IPS DF 6.9 (cell line): ENCODE measurements around the gene SIAH2.

Source experiments
- DNase-seq: peaks from one replicate; pipeline ENCODE4 v3.0.0-alpha.2; 2013; ENCODE audit warnings: low read depth, low spot score
- H3K27ac ChIP-seq: one replicate; pipeline ENCODE4 v1.5.1; 2013; ENCODE audit warnings: low read length, control low read depth
- H3K27me3 ChIP-seq: 2 replicates; pipeline ENCODE4 v1.6.1; 2013; ENCODE audit warnings: mild to moderate bottlenecking, low read length; ENCODE audit not compliant: control insufficient read depth, insufficient read depth
- H3K36me3 ChIP-seq: 2 replicates; pipeline ENCODE4 v1.6.1; 2013; ENCODE audit warnings: low read length; ENCODE audit not compliant: control insufficient read depth, insufficient read depth
- H3K4me1 ChIP-seq: 2 replicates; pipeline ENCODE4 v1.6.1; 2013; ENCODE audit warnings: low read length; ENCODE audit not compliant: control insufficient read depth, insufficient read depth
- H3K4me3 ChIP-seq: 2 replicates; pipeline ENCODE4 v1.5.1; 2013; ENCODE audit warnings: mild to moderate bottlenecking, low read length
- H3K9me3 ChIP-seq: 2 replicates; pipeline ENCODE4 v1.6.1; 2013; ENCODE audit warnings: low read length, inconsistent platforms; ENCODE audit not compliant: control insufficient read depth, insufficient read depth
- WGBS: extraction: QIAGEN DNeasy Blood & Tissue Kit; methylation state at CpG from one replicate; pipeline ENCODE4 v1.1.7; 2013; ENCODE audit warnings: mixed read lengths, missing lambda C conversion rate; ENCODE audit not compliant: insufficient read length, insufficient coverage; 5-methylcytosine and 5-hydroxymethylcytosine counted together

The SIAH2 gene

DNA sequence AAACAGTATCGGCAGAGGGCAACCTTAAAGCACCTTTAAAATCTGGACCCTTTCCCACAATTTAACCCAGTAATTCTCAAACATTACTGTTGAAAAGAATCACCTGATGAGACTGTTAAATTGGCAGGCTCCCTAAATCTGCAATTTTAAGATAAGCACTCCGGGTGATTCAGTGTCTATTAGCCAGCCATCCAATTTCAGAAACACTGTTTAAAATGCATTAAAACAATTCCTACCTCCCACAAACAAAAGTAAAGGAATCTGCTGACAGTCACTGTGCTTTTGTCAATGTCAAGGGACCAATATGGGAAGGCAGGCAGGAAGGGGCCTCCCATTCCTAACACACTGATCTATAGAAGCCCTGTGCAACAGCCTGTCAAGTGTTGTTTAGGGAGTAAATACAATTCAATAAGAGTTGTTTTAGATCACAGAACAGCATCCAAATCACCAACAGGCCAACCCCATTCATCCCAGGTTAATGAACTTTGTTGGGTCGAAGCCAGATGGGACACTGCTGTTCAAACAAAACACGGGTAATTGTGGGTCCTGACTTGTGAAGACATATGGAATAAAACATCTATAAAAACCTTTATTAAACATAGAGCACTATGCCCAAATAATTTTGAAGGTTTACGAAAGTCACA is 21.4 kb downstream of the SIAH2 start:
- Histone ChIP-seq H3K4me3 (no peak overlapping the region), H3K27me3 (no peaks in the 10 kb centered on the region), H3K4me1 (0 out of 2 replicates have a peak, but pooled peaks cover 1% of the 10 kb centered on the region), H3K27ac (no peak overlapping the region), H3K9me3 (no peaks in the 10 kb centered on the region), H3K36me3 (no peaks in the 10 kb centered on the region)
- DNase-seq, result no peak
- no CpG with 5 or more reads among the region's 5 CpGs for WGBS

DNA sequence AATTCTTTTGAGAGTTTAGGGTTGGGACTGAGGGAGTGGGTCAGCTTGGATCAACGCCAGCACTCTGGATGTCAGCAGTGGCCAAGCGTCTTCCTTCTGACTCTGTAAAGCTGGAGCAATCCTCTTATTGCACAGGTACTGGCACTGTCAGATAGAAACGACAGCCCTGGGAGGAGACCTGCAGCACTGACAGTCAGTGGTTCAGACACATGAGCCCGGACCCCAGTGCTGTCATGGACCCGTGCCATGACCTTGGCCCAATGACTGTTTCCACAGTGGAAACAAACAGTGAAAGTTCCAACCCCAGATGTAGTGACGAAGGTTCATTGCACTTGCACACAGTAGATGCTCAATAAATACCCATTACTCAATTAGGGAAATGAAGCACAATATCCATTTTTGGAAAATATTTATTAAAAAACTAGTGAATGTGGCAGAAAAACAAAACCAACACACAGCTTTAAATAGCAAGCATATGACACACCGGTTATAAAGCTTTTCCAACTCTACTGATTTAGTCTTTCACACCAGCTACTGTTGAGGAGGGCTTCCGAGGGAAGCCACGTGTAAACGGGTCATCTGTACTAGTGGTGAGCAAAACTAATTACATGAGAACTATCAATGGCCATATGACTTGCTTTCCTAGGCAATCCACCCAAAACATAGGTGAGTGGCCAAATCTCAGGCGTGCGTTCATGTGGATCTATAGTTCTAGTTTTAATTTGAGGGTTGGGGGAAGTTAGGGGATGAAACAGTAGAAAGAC is 22.1 kb downstream of the SIAH2 start:
- Histone ChIP-seq H3K9me3 (no peaks in the 10 kb centered on the region), H3K4me1 (0 out of 2 replicates have a peak, but pooled peaks cover 3% of the 10 kb centered on the region)
- WGBS, result no CpG with 5 or more reads among the region's 12 CpGs

GRCh38 chr3:150739877-150740645 is 22.9 kb downstream of the SIAH2 start:
- no peak for DNase-seq
- Histone ChIP-seq H3K4me3 (no peak overlapping the region), H3K27ac (no peak overlapping the region), H3K4me1 (0 out of 2 replicates have a peak, but pooled peaks cover 3% of the 10 kb centered on the region), H3K36me3 (no peaks in the 10 kb centered on the region), H3K27me3 (no peaks in the 10 kb centered on the region), H3K9me3 (no peaks in the 10 kb centered on the region)
- WGBS, result no CpG with 5 or more reads among the region's 8 CpGs

More for the DNA sequence above, 22.1 kb downstream of the SIAH2 start:
- H3K27me3 ChIP-seq, result no peaks in the 10 kb centered on the region
- H3K27ac ChIP-seq, result no peak overlapping the region
- no peak overlapping the region for H3K4me3 ChIP-seq
- DNase-seq, result no peak
- H3K36me3 ChIP-seq, result no peaks in the 10 kb centered on the region

DNA sequence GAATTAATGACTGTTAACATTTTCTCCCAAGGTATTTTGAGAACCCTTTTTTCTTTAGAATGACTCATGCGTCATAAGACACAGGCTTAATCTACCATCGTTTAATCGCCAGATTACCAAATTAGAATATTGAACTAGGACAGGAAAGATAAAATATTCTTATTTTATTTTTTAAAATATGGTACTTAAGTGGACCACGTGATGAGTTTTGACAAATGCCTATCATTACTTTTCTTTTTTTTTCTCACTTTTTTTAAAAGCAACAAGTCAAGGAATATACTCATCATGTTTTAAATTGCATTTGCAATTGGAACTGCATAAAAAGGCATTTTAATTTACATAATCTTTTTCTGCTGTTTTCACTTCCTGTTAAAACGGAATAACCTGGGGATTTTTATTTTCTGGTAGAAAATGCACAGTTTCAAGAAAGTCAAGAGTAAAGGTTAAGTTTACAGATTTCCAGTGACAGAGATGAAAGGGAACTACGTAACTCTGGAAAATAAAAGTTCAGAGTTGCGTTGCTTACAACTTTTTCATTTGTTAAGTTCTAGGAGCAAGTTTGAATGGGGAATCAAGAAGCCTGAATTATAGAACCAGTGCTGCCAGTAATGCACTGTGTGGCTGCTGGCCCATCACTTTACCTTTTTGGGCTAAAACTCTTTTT is 23.6 kb downstream of the SIAH2 start:
- Histone ChIP-seq H3K27ac (no peak overlapping the region), H3K9me3 (no peaks in the 10 kb centered on the region), H3K27me3 (no peaks in the 10 kb centered on the region), H3K4me1 (0 out of 2 replicates have a peak, but pooled peaks cover 3% of the 10 kb centered on the region), H3K4me3 (no peak overlapping the region), H3K36me3 (no peaks in the 10 kb centered on the region)
- WGBS, result no CpG with 5 or more reads among the region's 7 CpGs
- no peak for DNase-seq

DNA sequence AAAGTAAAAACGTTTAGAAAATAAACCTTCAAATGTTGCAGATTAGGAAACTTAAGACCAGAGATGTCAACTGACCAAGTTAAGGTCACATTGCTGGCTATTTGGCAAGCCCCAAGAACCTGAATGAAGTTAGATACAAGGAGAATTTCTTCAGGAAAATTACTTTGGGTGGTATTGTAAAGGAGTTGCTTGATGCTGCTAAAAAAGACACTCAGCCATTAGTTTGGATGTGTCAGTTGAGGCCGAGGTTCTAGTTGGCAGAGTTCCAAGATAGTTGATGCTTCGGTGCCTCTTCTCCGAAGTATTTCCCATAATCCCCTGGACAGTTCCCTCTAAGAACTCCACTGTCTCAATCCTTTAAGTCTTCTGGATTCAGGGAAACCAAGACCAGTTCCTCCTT is 24.3 kb downstream of the SIAH2 start:
- no peak for DNase-seq

DNA sequence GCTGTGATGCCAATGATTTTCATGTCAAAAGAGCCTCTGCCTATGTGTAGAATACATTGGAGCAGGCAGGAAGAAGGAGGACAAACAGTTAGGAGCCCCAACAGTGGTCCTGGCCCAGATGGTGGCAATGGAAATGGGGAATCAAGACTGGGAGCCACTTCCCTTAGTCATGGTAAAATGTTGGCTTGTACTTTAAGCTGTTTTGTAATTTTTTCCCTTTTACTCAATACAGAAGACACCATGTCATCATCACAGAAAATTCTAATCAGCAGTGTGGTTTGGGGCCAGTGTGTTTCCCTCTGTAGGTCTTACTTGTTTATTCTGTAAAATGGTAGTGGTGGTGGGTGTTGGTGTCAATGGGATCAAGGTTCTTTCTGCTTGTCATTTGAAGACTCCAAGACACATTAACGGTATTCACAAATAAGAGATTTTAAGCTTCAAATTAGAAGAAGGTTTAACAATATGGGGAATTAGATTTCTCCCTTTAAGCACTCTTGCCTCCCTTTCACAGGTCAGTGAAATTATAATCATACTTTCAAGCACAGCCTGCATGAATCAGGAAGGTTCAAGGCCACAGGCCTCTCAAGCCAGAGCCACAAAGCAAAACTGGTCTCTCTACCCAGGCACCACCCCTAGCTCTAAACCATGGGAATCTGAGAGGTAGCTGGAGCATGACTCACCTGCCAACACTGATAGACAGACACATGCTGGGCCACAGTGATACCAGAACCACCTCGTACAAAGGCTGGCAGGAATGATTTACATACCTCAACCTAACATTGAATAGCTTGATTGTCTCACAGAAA is 24.9 kb downstream of the SIAH2 start:
- Histone ChIP-seq H3K4me1 (peaks cover 4% of the 10 kb centered on the region; the same call in 1 of the 2 replicates), H3K27me3 (no peaks in the 10 kb centered on the region), H3K4me3 (no peak overlapping the region), H3K27ac (no peak overlapping the region), H3K36me3 (no peaks in the 10 kb centered on the region), H3K9me3 (no peaks in the 10 kb centered on the region)
- DNase-seq, result no peak
- no CpG with 5 or more reads among the region's 2 CpGs for WGBS

More for the DNA sequence above, 24.3 kb downstream of the SIAH2 start:
- no peak overlapping the region for H3K4me3 ChIP-seq
- WGBS, result no CpG with 5 or more reads among the region's 4 CpGs
- no peaks in the 10 kb centered on the region for H3K9me3 ChIP-seq
- no peak overlapping the region for H3K27ac ChIP-seq
- no peaks in the 10 kb centered on the region for H3K27me3 ChIP-seq
- H3K4me1 ChIP-seq, result 0 out of 2 replicates have a peak, but pooled peaks cover 3% of the 10 kb centered on the region
- no peaks in the 10 kb centered on the region for H3K36me3 ChIP-seq

GRCh38 chr3:150736903-150737832 is 25.8 kb downstream of the SIAH2 start:
- WGBS, result no CpG with 5 or more reads among the region's 8 CpGs
- no peak for DNase-seq
- Histone ChIP-seq H3K9me3 (no peaks in the 10 kb centered on the region), H3K36me3 (no peaks in the 10 kb centered on the region), H3K4me1 (peaks cover 4% of the 10 kb centered on the region; the same call in 1 of the 2 replicates), H3K4me3 (no peak overlapping the region), H3K27ac (no peak overlapping the region), H3K27me3 (no peaks in the 10 kb centered on the region)

- Histone ChIP-seq H3K9me3 (no peaks in the 10 kb centered on the region), H3K27ac (no peak overlapping the region), H3K36me3 (no peaks in the 10 kb centered on the region), H3K4me1 (peaks cover 4% of the 10 kb centered on the region; the same call in 1 of the 2 replicates), H3K4me3 (no peak overlapping the region), H3K27me3 (no peaks in the 10 kb centered on the region)
- DNase-seq, result peak; percentile 25
- WGBS, result no CpG with 5 or more reads among the region's 2 CpGs
Observed at GRCh38 chr3:150736316-150736719, 26.7 kb downstream of the SIAH2 start.

DNA sequence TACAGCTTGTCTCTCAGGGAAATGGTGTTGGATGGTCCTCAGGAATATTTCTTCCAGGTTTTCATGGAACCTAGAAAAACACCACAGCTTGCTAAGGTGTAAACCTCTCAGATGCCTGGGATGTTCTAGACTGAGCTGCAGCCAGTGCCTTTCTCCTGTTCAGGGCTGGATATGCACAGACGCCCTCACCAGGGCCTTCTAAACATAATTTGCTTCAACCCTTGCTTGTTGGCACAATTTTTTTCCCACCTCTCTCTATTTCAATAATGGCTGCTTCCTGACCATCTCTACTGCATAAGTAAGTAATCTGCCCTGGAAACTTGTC is 28.2 kb downstream of the SIAH2 start:
- Histone ChIP-seq H3K27me3 (no peaks in the 10 kb centered on the region), H3K27ac (no peak overlapping the region), H3K4me3 (no peak overlapping the region), H3K9me3 (no peaks in the 10 kb centered on the region), H3K36me3 (no peaks in the 10 kb centered on the region), H3K4me1 (peaks cover 4% of the 10 kb centered on the region; the same call in 1 of the 2 replicates)
- no peak for DNase-seq
- WGBS, result no CpG with 5 or more reads among the region's 1 CpG
